ENCODE data around the gene PPIF.

The PPIF gene

GRCh38 chr10:79347226-79347893 is at the start of gene PPIF:
Gene PPIF (plus strand): TSS chr10:79347469. CDS start chr10:79347549, 80 bp downstream.
- DNase-seq: peak; percentile 74

- no peak for DNase-seq
Measured at GRCh38 chr10:79298403-79299244, 48.6 kb upstream of the PPIF start.

GRCh38 chr10:79299397-79300241 is 47.6 kb upstream of the PPIF start:
- no peak for DNase-seq

- no peak for DNase-seq
Measured at GRCh38 chr10:79300711-79301110, 46.6 kb upstream of the PPIF start.

- no peak for DNase-seq
Measured at GRCh38 chr10:79301754-79302530, 45.3 kb upstream of the PPIF start.

GRCh38 chr10:79303631-79304478 is 43.4 kb upstream of the PPIF start:
- DNase-seq: no peak

- no peak for DNase-seq
Measured at GRCh38 chr10:79304479-79305087, 42.7 kb upstream of the PPIF start.

GRCh38 chr10:79305515-79305914 is 41.8 kb upstream of the PPIF start:
- no peak for DNase-seq

GRCh38 chr10:79305988-79306387 is 41.3 kb upstream of the PPIF start:
- DNase-seq: no peak

- no peak for DNase-seq
Measured at GRCh38 chr10:79306644-79307220, 40.5 kb upstream of the PPIF start.

GRCh38 chr10:79308016-79308415 is 39.3 kb upstream of the PPIF start:
- no peak for DNase-seq

- no peak for DNase-seq
Measured at GRCh38 chr10:79308969-79309665, 38.2 kb upstream of the PPIF start.

GRCh38 chr10:79310200-79310865 is 36.9 kb upstream of the PPIF start:
- no peak for DNase-seq

- no peak for DNase-seq
Measured at GRCh38 chr10:79310911-79311573, 36.2 kb upstream of the PPIF start.

GRCh38 chr10:79311581-79312407 is 35.5 kb upstream of the PPIF start:
- no peak for DNase-seq

- no peak for DNase-seq
Measured at GRCh38 chr10:79312601-79313187, 34.6 kb upstream of the PPIF start.

- no peak for DNase-seq
Measured at GRCh38 chr10:79313320-79313719, 33.9 kb upstream of the PPIF start.

Measured in NCI-H1092 (cell line).